ENCODE measurements around the gene BEAN1.

GRCh38 chr16:66493490-66494401 is 66.7 kb downstream of the BEAN1 start:
- TF ChIP-seq EP300 (IDR thresholded peaks at IDR 0.05) = no peak
- no peak for TF ChIP-seq CTCF (IDR thresholded peaks at IDR 0.05)

All from suprapubic skin (tissue), 3 donors.